GM21526 (cell line): Measurements from ENCODE around the gene PGM2L1.
"Not testable (repeated sequence)": the region's sequence is repeated elsewhere in the genome, so short reads cannot be mapped to it uniquely, and the experiment has no call there.

Experiments used
- ATAC-seq: cut with Tn5 transposase; IDR thresholded peaks from one replicate; pipeline ENCODE4 v1.9.1; 2021; ENCODE audit warnings: moderate library complexity; ENCODE audit not compliant: unreplicated experiment, low FRiP score

PGM2L1 gene

GRCh38 chr11:74398244-74399159 lies at the start of gene PGM2L1:
Gene PGM2L1, minus strand, starts transcription at chr11:74398433. Its CDS starts 272 bp downstream, at chr11:74398161.
- peak; percentile 97 for ATAC-seq

GRCh38 chr11:74447720-74448119 lies 49.5 kb upstream of the PGM2L1 start:
- no peak for ATAC-seq

GRCh38 chr11:74446532-74446938 lies 48.3 kb upstream of the PGM2L1 start:
- ATAC-seq, result no peak

GRCh38 chr11:74444173-74444826 lies 46.1 kb upstream of the PGM2L1 start:
- ATAC-seq, result no peak

GRCh38 chr11:74443071-74443864 lies 45.0 kb upstream of the PGM2L1 start:
- ATAC-seq, result no peak

GRCh38 chr11:74442636-74443035 lies 44.4 kb upstream of the PGM2L1 start:
- ATAC-seq, result no peak

GRCh38 chr11:74438681-74439080 lies 40.4 kb upstream of the PGM2L1 start:
- no peak for ATAC-seq

- no peak for ATAC-seq
Measured at GRCh38 chr11:74437441-74438042, 39.3 kb upstream of the PGM2L1 start.

- no peak for ATAC-seq
Measured at GRCh38 chr11:74434528-74434927, 36.3 kb upstream of the PGM2L1 start.

GRCh38 chr11:74429205-74429604 lies 31.0 kb upstream of the PGM2L1 start:
- ATAC-seq, result no peak

GRCh38 chr11:74427384-74427886 lies 29.2 kb upstream of the PGM2L1 start:
- no peak for ATAC-seq

GRCh38 chr11:74425100-74425499 lies 26.9 kb upstream of the PGM2L1 start:
- ATAC-seq, result no peak

GRCh38 chr11:74418509-74418895 lies 20.3 kb upstream of the PGM2L1 start:
- no peak for ATAC-seq

- ATAC-seq, result no peak
Measured at GRCh38 chr11:74417860-74418508, 19.8 kb upstream of the PGM2L1 start.

GRCh38 chr11:74417379-74417804 lies 19.2 kb upstream of the PGM2L1 start:
- no peak for ATAC-seq

- ATAC-seq, result not testable (repeated sequence)
Measured at GRCh38 chr11:74416974-74417373, 18.7 kb upstream of the PGM2L1 start.

- ATAC-seq, result no peak
Measured at GRCh38 chr11:74412733-74413359, 14.6 kb upstream of the PGM2L1 start.

GRCh38 chr11:74412321-74412720 lies 14.1 kb upstream of the PGM2L1 start:
- ATAC-seq, result no peak

GRCh38 chr11:74409633-74410032 lies 11.4 kb upstream of the PGM2L1 start:
- ATAC-seq, result no peak
